GM19438 (cell line): ENCODE data around the gene RASIP1.
"Not testable (repeated sequence)": the region's sequence is repeated elsewhere in the genome, so short reads cannot be mapped to it uniquely, and the experiment has no call there.

Experiments used
- ATAC-seq: cut with Tn5 transposase; IDR thresholded peaks from one replicate; pipeline ENCODE4 v1.9.1; 2021; ENCODE audit warnings: low read depth; ENCODE audit not compliant: unreplicated experiment

The RASIP1 gene

DNA sequence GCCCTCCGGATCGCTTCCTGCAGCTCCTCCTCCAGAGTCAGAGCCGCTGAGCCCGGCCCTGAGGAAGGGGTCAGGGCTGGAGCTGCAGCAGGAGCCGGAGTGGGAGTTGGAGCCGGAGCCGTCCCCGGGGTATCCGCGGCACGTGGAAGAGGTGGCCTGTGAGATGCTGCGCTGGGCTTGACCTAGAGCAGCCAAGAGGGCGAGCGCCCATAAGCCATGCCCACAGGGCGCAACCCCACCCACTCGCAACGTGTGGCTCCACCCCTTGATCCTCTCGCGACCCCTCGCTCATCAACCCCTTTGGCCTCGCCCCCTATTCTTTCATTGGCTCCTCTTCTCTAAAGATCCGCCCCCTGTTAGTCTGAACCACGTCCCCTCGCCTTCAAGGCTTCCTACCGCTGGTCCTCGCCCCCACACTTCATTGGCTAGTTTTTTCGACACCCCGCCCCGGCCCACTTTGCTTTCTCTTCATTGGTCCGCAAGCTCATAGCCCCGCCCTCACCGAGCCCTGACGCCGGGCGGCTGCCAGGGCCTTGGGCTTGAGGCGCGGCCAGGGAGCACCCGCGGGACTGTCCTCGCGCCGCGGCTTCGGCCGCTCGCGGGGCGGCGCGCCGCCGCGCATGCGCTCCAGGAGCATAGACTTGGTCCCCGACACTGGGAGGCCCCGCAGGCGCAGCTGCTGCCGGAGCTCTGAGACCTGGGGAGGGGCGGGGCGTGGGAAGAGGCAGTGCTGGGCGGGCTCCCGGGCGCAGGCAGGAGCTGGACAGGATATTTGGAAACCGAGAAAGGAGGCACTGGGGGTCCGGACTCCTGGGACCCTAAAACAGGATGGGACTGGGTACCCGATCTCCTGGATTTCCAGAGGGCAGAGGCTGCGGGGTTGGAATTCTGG is 26.3 kb downstream of the RASIP1 start:
- peak; percentile 90 for ATAC-seq

DNA sequence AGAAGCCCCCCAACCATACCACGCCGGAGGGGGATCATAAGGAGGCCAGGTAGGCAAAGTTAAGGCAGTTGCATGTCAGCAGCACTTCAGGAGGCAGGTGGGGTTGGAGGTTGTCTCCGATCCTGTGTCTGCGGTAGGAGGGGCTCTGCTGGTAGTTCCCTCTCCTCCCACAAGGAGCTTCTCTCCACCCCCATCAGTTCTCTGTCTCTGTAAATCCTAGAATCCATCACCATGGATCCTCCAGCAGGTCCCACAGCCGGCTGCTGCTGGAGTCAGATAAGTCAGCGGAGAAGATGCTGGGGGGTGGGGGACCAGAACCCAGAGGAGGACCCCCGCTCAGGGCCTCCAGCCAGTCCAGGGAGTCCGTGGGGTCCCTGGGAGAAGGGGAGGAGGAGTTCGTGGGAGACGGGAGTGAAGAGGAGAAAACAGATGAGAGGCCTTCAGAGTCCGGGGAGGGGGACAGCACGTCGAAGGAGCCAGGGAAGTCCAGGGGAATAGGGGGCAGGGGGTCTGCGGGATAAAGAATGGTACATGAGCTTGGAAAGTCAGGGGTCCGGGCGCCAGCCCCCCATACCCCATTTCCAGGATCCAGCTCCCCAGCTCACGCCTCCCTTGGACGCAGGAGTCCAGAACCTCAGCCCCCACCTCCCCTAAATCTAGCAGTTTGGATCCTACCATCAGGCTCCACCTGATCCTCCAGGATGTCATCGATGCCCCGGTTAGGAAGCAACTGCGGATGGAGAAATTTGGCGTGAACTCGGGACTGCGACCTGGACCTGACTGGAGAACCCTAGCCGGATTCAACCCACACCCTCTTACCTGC is 27.2 kb downstream of the RASIP1 start:
- no peak for ATAC-seq

DNA sequence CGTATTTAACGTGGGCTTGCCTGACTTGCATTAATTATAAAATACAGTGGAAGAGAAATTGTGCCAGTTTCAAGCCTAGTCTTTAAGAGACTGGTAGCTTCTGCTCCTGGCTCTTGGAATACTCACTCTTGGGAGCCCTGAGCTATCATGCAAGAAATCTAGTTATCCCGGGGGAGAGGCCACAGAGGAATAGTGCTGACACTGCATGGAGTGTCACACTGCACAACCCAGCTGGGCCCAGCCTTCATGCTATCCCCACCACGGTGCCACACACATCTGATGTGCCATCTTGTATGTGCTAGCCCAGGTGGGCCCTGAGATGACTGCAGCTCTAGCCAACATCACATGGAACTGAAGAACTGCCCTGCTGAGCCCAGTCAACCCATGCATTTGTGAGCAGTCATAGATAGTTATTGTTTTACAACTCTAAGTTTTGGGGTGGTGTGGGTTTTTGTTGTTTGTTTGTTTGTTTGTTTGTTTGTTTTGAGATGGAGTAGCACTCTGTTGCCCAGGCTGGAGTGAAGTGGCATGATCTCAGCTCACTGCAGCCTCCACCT is 29.2 kb downstream of the RASIP1 start:
- ATAC-seq = no peak

DNA sequence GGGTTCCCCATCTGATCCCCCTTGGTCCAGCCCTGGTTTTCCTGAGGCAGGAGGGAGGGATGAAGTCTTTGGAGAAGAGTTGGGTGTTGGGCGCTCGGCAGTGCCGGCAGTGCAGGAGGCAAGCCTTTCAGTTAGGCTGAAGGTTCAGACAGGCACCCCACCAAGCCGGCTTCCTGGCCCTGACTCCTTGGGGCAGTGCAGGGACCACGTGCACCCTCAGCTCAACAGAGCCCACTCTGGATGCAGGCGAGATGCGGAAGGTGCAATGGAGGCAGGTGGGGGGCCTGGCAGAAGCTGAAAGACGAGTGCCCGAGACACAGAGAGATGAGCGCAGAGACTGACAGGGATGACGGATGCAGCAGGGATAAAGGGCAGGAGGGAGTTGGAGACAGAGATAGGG is 31.9 kb downstream of the RASIP1 start:
- no peak for ATAC-seq

DNA sequence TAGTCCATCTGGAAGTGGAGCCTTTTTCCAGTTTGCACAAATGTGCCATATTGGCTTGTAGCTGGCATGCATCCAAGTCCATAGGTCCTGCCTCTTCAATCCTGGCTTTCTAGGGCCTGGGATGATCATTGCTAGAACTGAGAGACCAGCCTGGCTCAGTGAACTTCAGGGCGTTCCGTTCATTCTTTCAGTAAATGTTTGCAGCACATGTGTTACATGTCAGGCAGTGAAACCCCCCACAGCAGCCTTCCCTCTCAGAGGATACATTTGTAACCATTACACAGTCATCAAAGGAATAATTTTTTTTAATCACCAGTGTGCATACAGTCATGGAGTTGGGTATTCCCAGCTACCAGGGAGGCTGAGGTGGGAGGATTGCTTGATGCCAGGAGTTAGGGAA is 35.0 kb downstream of the RASIP1 start:
- no peak for ATAC-seq

DNA sequence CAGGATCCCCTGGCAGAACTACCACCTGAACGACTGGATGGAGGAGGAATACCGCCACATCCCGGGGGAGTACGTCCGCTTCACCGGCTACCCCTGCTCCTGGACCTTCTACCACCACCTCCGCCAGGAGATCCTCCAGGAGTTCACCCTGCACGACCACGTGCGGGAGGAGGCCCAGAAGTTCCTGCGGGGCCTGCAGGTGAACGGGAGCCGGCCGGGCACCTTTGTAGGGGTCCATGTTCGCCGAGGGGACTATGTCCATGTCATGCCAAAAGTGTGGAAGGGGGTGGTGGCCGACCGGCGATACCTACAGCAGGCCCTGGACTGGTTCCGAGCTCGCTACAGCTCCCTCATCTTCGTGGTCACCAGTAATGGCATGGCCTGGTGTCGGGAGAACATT is 37.1 kb downstream of the RASIP1 start:
- no peak for ATAC-seq

DNA sequence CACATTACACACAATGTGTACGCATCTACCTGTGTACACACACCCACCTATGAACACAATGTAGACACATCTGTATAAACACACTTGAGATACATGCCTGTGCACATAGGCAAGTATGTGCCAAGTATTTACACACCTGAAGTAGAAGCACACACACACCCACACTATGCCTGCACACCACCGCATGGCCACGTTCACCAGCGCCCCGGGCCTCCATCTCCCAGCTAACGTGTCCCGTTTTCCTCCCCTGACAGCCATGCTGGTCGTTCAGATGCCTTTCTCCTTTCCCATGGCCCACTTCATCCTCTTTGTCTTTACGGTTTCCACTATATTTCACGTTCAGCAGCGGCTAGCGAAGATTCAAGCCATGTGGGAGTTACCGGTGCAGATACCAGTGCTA is 37.7 kb downstream of the RASIP1 start:
- no peak for ATAC-seq

DNA sequence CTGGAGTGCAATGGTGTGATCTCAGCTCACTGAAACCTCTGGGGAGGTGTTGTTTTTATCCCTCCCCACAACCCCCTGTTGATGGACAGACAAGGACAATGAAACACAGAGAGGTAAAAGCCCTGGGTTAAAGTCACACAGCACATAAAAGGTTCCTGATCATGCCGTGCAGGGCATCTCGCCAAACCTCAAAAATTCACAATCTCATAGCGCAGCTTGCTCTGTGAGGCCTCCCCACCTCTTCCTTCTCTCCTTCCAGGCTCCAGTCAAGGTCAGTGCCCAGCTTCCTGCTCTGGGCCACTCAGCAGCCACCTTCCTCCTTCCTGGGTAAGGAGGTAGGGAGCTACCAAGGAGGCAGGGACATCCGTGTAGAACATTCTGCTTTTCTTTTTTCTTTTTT is 42.4 kb downstream of the RASIP1 start:
- ATAC-seq = no peak

DNA sequence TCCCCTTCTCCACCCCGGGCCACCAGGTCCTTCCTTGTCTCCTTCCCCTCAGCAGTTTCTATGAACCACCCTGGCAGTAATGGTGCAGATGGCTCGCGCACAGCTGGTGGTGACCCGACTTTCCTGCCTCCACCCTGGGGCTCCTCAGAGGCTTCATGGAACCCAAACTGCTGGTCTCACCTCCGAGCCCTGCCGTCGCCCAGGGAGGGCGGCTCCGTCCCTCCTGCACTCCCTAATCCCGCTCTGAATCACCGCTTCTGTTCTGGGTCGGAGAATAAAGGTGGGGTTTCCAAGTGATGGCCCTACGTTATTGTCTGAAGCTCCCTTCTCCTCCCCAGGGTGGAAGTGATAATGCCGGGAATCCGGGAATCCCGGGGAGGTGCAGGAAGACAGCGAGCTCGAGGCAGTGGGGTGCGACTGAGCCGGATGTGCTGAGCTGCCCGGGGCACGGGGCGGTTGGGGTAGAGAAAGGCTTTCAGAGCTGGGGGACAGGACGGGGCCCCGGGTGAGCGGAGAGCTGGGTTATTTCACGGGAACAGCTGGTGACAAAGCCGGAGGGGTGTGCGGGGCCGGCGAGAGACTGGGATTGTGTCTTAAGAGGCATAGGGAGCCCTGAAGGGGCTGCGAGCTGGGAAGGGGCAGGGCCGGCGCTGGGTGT is 43.9 kb downstream of the RASIP1 start:
- no peak for ATAC-seq

DNA sequence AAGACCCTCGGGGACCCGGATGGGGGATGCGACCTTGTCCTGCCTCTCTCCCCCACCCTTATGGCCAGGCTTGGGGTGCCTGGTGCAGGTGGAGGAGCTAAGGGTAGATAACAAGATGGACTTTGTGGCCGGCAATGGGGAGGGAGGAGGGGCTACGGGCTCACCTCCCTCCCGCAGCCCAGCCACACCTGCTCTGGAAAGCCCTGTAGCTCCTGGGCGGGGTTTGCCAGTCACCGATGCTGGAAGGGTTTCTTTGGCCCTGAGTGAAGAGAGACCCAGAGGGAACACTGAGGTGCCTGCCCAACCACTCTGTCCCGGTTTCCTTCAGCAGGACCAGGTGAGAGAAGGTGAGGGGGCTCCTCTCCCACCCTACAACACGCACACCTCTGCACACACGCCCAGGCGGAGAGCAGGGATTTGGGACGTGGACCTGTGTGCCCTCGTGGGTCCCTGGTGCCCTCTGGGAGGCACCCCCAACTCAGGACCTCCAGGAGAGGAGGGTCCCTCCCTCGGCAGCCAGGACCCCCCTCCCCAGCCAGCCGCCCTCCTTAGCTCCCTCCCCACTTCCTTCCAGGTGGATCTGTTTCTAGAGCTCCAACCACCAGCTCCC is 44.6 kb downstream of the RASIP1 start, which contains the start of gene FUT2:
Gene FUT2, plus strand, starts transcription at position 229 of the 610 bp plus-strand sequence. CDS start 6,986 bp downstream, outside the sequence.
- ATAC-seq = no peak

DNA sequence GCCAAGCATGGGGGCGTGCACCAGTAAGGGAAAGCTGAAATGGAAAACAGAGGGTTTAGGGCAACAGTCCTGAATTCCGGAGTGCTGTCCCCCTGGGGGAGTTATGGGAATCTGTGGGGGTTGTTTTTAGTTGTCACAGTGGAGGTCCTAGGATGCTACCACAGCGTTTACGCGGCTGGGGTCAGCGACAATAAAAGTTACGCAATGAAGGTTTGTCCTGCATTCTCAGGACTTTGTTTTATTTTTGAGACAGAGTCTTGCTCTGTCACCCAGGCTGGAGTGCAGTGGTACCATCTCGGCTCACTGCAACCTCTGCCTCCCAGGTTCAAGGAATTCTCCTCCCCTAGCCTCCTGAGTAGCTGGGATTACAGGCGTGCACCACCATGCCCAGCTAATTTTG is 46.8 kb downstream of the RASIP1 start:
- not testable (repeated sequence) for ATAC-seq

DNA sequence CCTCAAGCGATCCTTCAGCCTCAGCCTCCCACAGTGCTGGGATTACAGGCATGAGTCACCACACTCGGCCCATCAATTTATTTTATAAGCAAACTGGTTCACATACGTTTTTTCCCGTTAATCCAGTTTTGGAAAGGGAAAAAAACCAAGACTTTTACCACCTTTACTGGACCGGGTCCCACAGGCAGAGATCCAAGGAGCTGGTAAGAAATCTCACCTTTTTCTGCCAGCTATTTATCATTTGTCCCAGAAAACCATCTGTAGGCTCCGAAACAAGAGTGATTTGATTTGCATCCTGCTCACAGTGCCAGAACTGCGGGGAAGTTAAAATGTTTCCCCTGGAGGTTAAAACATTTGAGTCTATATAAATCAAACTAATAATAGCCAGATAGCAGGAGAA is 51.0 kb downstream of the RASIP1 start:
- ATAC-seq = no peak

DNA sequence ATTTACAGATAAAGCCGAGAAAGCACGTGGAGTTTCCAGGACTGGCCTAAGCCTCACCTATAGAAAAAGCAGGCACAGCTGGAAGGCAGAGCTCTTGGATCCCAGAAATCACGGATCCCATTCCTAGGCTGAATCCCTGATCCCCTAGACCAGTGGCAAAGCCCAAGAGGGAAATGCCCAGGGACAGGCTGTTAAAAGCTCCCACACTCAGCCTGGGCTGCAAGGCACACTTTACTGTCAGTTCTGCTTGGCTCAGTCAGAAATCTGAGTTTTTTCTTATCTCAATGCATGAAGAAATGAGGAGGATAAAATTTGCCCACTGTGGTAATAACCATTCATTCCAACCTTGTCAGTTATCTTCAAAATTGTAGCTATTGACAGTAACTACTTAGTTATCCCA is 52.6 kb downstream of the RASIP1 start:
- ATAC-seq = no peak

DNA sequence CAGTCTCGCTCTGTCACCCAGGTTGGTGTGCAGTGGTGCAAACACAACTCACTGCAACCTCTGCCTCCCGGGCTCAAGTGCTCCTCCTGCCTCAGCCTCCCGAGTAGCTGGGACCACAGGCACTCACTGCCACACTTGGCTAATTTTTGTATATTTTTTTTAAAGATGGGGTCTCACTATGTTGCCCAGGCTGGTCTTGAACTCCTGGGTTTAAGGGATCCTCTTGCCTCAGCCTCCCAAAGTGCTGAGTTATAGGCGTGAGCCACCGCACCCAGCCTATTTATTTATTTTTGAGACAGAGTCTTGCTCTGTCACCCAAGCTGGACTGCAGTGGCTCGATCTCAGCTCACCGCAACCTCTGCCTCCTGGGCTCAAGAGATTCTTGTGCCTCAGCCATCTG is 53.8 kb downstream of the RASIP1 start:
- ATAC-seq = not testable (repeated sequence)

DNA sequence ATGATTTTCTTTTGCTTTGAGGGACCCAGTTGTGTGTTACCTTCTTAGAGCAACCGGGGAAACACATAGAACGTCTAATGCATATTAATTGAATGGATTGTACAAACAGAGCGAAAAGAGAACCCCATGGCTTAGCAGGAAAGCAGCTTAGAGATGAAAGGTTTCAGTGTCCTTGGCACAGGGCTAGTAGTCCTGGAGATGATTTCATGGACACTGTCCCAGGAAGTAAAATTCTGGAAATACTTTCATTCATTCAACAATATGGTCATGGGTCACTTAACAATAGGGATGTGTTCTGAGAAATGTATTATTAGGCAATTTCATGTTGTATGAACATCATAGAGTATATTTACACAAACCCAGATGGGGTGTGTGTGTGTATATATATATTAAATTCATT is 54.3 kb downstream of the RASIP1 start:
- no peak for ATAC-seq

DNA sequence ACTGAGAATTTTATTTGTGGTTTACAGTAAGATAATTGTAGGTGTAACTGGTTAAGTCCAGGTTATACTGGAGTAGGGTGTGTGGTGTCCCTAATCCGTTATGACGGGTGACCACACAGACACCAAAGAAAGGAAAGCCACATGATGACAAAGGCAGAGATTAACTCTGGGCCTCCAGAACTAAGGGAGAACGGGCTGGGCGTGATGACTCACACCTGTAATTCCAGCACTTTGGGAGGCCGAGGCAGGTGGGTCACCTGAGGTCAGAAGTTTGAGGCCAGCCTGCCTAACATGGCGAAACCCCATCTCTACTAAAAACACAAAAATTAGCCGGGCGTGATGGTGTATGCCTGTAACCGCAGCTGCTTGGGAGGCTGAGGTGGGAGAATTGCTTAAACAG is 54.8 kb downstream of the RASIP1 start:
- ATAC-seq = no peak

DNA sequence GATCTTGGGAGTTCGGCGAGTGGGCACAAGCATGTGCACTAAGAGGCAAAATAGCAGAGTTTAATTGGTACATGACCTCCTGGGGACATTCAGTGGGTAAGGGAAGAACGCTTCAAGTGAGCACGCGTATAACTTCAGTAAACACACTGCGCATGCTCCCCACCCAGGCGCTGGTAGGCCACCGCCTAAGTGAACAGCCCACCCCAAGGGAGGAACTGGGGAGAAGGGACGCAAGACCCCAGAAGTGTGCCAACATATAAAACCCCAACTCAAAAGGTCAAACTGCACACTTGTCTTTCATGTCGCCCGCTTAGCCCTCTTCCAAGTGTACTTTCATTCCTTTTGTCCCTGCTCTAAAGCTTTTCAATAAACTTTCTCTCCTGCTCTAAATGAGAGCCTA is 57.1 kb downstream of the RASIP1 start:
- no peak for ATAC-seq

DNA sequence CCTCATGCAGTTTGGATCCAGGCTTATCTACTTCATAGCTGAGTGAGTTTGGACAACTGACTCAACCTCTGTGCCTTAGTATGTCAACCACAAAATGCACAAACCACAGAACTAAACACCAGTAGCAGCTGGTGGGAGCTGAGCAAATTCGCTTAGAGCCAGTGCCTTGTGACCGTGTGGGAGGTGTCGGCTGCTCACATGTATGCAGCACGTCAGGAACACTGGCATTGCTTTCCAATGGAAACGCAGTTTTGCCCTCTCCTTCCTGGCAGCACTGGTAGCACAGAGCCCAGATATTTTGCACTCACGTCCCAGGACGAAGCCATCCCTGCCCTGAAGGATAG is 59.3 kb downstream of the RASIP1 start:
- ATAC-seq = no peak

DNA sequence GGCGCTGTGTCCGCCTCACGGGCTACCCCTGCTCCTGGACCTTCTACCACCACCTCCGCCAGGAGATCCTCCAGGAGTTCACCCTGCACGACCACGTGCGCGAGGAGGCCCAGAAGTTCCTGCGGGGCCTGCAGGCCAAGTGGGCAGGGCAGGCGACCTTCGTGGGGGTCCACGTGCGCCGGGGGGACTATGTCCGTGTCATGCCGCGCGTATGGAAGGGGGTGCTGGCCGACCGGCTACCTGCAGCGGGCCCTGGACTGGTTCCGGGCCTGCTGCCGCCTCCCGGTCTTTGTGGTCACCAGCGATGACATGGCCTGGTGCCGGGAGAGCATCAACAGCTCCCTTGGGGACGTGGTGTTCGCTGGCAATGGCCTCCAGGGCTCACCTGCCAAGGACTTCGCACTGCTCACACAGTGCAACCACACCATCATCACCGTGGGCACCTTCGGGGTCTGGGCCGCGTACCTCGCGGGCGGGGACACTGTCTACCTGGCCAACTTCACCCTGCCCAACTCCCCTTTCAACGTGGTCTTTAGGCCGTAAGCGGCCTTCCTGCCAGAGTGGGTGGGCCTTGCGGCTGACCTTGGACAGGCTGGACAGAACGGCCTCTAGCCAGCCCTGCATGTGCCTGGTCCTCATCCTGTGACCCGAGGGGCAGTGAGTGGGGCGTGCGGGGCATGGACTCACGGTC is 59.8 kb downstream of the RASIP1 start:
- no peak for ATAC-seq

DNA sequence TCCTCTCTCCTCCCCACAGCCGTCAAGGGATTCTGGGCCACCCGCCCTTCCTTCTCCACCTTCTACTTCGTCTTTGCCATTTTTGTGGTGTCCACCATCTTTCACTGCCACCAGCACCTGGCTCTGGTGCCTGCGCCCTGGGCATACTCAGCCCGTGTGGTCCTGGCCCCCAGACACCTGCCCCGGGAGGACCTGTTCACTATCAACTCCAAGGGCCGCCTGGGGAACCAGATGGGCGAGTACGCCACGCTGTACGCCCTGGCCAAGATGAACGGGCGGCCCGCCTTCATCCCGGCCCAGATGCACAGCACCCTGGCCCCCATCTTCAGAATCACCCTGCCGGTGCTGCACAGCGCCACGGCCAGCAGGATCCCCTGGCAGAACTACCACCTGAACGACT is 60.4 kb downstream of the RASIP1 start:
- ATAC-seq = not testable (repeated sequence)
